Measurements from ENCODE around the gene TEX35. TPM values are rescaled to one million over a fixed set of nuclear protein-coding genes. Genes with fewer than 3 reads are reported as not detected.

Gene TEX35
- total RNA-seq, 5 donors from 2014 or later (not counting 1 experiment from before 2014, with no cell fraction given) = not detected

DNA sequence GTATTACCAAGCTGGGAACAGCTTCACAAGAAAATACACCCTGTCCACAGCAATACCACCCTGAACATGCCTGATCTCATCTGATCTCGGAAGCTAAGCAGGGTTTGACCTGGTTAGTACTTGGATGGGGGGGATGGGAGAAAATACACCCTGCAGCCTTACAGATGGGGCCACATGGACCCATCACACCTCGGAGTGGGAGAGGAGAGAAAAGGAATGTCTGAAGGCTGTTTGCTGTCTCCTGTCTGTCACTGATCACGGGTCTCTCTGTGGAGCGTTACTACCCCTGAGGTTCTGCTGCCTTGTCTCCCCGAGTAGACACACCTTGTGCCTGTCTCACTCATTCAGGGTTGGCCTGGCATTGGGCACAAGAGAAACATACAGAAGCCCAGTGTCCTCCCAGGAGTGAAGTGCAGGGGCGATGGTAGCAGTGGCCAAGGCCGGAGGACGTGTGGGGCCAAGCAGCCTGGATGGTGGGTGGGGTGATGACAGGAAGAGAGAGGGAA, 48.0 kb downstream of the TEX35 start:
- Histone ChIP-seq H3K36me3 (ENCODE audit: control insufficient read depth in 2 of 2, extremely low read depth in 1 of 2, insufficient read depth in 1 of 2, low read length in 1 of 2) (no peaks in the 10 kb centered on the region), H3K9me3 (no peaks in the 10 kb centered on the region), H3K4me3 (ENCODE audit: control insufficient read depth in 1 of 2, extremely low read depth in 1 of 2, low read length in 1 of 2) (no peak overlapping the region), H3K4me1 (ENCODE audit: control insufficient read depth in 1 of 2, extremely low read depth in 1 of 2, insufficient read depth in 2 of 2, low read length in 2 of 2) (no peaks in the 10 kb centered on the region), H3K27me3 (replicated peaks in 1 of 2; ENCODE audit: control insufficient read depth in 2 of 2, extremely low read depth in 1 of 2, insufficient read depth in 2 of 2, low read length in 1 of 2) (peaks cover 0 to under 1% of the 10 kb centered on the region in 2 experiments), H3K27ac (ENCODE audit: low read length) (no peak overlapping the region)
- H3K27me3 Mint-ChIP-seq = peaks cover 0 to 4% of the 10 kb centered on the region in 2 donors
- ChIA-PET POLR2A (no interaction called here), CTCF (no interaction called here)
- ATAC-seq (replicated peaks in 1 of 4) = no peak
- H3K36me3 Mint-ChIP-seq = no peaks in the 10 kb centered on the region
- no peak overlapping the region for H3K27ac Mint-ChIP-seq
- DNase-seq = no peak
- no peaks in the 10 kb centered on the region for H3K4me1 Mint-ChIP-seq
- no peak overlapping the region for H3K4me3 Mint-ChIP-seq
- H3K9me3 Mint-ChIP-seq = no peaks in the 10 kb centered on the region
- WGBS (ENCODE audit: insufficient coverage) = 77% methylated on average over 5 of the region's 8 CpGs

DNA sequence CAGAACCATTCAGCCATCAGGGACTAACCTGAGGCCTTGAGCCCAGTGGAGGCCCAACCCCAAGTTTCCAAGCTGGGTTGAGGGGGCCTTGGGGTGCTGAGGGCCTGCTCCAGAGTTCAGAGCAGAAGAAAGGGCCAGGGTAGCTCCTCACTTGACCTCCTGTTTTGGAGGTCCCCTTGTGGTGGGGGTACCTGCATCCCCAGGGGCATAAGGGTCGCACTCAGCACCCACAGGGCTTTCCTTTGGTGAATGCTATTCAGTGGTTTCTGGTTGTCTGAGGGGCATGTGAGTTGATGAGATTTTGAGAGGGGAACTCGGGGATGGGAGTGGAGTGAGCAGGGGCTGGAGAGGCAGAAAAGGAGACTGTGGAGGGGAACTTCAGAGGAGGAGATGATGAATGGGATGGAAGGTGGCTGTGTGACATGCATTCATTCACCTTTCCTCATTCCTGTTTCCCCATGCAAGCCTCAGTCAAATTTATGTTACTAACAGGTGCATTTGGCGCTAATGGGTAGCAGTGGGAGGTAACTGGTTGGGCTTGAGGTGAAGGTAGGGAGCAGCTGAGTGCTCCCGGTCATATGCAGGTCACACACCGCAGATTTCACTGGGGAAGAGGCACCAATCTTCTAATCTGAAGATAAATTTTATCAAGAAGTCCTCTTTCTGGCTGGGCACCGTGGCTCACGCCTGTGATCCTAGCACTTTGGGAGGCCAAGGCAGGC, 50.4 kb downstream of the TEX35 start:
- Mint-ChIP-seq H3K9me3 (no peaks in the 10 kb centered on the region), H3K27ac (no peak overlapping the region), H3K27me3 (no peaks in the 10 kb centered on the region), H3K4me1 (no peaks in the 10 kb centered on the region), H3K36me3 (no peaks in the 10 kb centered on the region), H3K4me3 (no peak overlapping the region)
- Histone ChIP-seq H3K4me1 (ENCODE audit: control insufficient read depth in 1 of 2, extremely low read depth in 1 of 2, insufficient read depth in 2 of 2, low read length in 2 of 2) (no peaks in the 10 kb centered on the region), H3K36me3 (ENCODE audit: control insufficient read depth in 2 of 2, extremely low read depth in 1 of 2, insufficient read depth in 1 of 2, low read length in 1 of 2) (no peaks in the 10 kb centered on the region), H3K27me3 (replicated peaks in 1 of 2; ENCODE audit: control insufficient read depth in 2 of 2, extremely low read depth in 1 of 2, insufficient read depth in 2 of 2, low read length in 1 of 2) (peaks cover 0 to 2% of the 10 kb centered on the region in 2 experiments), H3K9me3 (no peaks in the 10 kb centered on the region), H3K4me3 (ENCODE audit: control insufficient read depth in 1 of 2, extremely low read depth in 1 of 2, low read length in 1 of 2) (no peak overlapping the region), H3K27ac (ENCODE audit: low read length) (no peak overlapping the region)
- WGBS (ENCODE audit: insufficient coverage) = 88% methylated on average over 4 of the region's 7 CpGs
- ChIA-PET CTCF (no interaction called here), POLR2A (no interaction called here)
- DNase-seq (no peak), ATAC-seq (replicated peaks in 1 of 4) (no peak)

DNA sequence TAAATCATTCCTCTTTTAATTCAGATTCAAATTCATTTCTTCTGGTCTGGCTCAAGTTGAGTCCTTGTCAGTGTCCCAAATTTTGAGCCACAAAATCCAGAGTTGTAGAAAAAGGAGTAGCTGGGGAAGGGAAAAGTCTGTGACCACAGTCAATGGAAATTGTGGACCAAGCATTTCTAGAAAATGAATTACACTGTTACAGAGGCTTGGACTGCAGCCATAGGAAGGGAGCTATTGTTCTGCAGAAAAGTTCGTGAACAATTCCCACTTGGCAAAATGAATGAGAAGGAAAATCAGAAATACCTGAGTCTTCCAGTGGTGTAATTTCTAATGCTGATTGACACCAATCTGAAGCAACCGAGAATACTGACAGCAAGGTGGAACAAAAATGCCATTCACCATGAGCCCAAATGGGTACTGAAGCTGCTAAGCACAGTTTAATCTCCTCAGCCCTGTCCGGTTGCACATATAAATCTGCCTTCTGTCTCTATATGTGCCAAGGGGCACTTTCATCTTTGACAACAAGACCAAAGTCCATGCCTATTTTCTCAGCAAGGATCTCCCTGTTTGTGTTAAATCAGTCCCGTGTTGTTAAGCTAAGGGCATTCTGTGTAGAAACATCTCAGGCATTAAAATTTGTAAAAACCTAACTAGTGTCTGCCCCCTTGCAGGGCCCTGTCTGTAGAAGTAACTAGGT, 51.3 kb downstream of the TEX35 start:
- Mint-ChIP-seq H3K36me3 (no peaks in the 10 kb centered on the region), H3K4me1 (no peaks in the 10 kb centered on the region), H3K9me3 (no peaks in the 10 kb centered on the region), H3K4me3 (no peak overlapping the region), H3K27me3 (no peaks in the 10 kb centered on the region), H3K27ac (no peak overlapping the region)
- ChIA-PET CTCF (interaction anchor here in 1 of 2 donors (0.6 kb wide), 1 partner anchor 840 kb away, joined by 4 read pairs; no protein-coding TSS in a partner anchor), POLR2A (no interaction called here)
- Histone ChIP-seq H3K9me3 (no peaks in the 10 kb centered on the region), H3K4me1 (ENCODE audit: control insufficient read depth in 1 of 2, extremely low read depth in 1 of 2, insufficient read depth in 2 of 2, low read length in 2 of 2) (no peaks in the 10 kb centered on the region), H3K36me3 (ENCODE audit: control insufficient read depth in 2 of 2, extremely low read depth in 1 of 2, insufficient read depth in 1 of 2, low read length in 1 of 2) (no peaks in the 10 kb centered on the region), H3K4me3 (ENCODE audit: control insufficient read depth in 1 of 2, extremely low read depth in 1 of 2, low read length in 1 of 2) (no peak overlapping the region), H3K27me3 (replicated peaks in 1 of 2; ENCODE audit: control insufficient read depth in 2 of 2, extremely low read depth in 1 of 2, insufficient read depth in 2 of 2, low read length in 1 of 2) (peaks cover 0 to 2% of the 10 kb centered on the region in 2 experiments), H3K27ac (ENCODE audit: low read length) (no peak overlapping the region)
- DNase-seq (no peak), ATAC-seq (replicated peaks in 1 of 4) (no peak)
- WGBS (ENCODE audit: insufficient coverage) = 96% methylated on average over 3 of the region's 4 CpGs

DNA sequence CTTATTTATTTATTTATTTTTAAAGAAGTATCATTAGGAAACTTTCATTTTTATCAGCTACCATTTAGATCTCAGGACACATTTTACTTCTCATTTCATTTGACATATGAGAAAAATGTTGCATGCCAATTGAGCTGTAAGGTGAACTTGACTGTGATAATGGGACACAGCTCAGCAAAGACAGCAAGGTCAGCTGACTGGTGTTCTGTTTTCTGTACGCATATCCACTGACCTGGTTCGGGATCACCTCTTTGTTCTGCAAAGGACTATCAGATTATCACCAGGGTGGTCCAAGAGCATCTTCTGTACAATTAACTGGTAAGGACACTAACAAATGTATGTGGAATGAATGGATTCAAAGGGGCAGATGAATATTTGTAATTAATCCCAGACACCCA, 51.9 kb downstream of the TEX35 start:
- Histone ChIP-seq H3K27ac (ENCODE audit: low read length) (no peak overlapping the region), H3K36me3 (ENCODE audit: control insufficient read depth in 2 of 2, extremely low read depth in 1 of 2, insufficient read depth in 1 of 2, low read length in 1 of 2) (no peaks in the 10 kb centered on the region), H3K9me3 (no peaks in the 10 kb centered on the region), H3K4me1 (ENCODE audit: control insufficient read depth in 1 of 2, extremely low read depth in 1 of 2, insufficient read depth in 2 of 2, low read length in 2 of 2) (no peaks in the 10 kb centered on the region), H3K4me3 (ENCODE audit: control insufficient read depth in 1 of 2, extremely low read depth in 1 of 2, low read length in 1 of 2) (no peak overlapping the region), H3K27me3 (replicated peaks in 1 of 2; ENCODE audit: control insufficient read depth in 2 of 2, extremely low read depth in 1 of 2, insufficient read depth in 2 of 2, low read length in 1 of 2) (peaks cover 0 to 2% of the 10 kb centered on the region in 2 experiments)
- Mint-ChIP-seq H3K27me3 (no peaks in the 10 kb centered on the region), H3K4me3 (no peak overlapping the region), H3K9me3 (no peaks in the 10 kb centered on the region), H3K36me3 (no peaks in the 10 kb centered on the region), H3K27ac (no peak overlapping the region), H3K4me1 (no peaks in the 10 kb centered on the region)
- POLR2A ChIA-PET = no interaction called here
- CTCF ChIA-PET = interaction anchor here in 1 of 2 donors (0.6 kb wide), 1 partner anchor 839 kb away, joined by 4 read pairs; no protein-coding TSS in a partner anchor
- 100% methylated on average over 2 of the region's 2 CpGs for WGBS (ENCODE audit: insufficient coverage)
- DNase-seq (no peak), ATAC-seq (replicated peaks in 1 of 4) (no peak)

DNA sequence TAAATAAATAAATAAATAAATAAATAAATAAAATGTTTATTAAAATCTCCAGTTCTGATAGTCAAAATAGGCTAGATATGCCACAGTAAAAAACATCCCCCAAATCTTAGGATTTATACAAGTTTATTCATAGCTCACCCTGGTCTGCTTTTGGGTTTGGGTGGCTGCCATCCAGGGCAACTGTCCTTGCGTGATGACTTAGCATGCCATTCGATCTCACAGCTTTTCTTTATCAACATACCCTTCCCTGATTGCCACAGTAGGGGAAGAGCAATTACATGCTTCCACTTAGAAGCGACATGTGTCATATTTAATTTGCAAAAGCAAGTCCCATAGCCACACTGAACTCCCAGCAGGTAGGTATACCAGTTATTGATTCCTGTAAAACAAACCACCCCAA, 52.7 kb downstream of the TEX35 start:
- CTCF ChIA-PET = no interaction called here
- DNase-seq = no peak

DNA sequence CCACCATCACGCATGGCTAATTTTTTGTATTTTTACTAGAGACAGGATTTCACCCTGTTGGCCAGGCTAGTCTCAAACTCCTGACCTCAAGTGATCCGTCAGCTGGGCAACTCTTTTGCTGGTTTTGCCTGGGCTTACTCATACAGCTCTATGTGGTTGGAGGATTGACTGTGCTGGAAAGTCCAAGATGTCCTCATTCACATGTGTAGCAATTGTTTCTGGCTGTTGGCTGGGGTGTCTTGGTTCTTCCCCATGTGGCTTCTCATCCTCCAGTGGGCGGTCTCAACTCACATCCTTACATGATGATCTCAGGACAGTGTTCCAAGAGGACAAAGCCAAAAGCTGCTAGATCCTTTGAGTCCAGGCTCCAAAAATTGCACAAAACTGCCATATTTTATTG, 53.3 kb downstream of the TEX35 start:
- Histone ChIP-seq H3K27me3 (replicated peaks in 1 of 2; ENCODE audit: control insufficient read depth in 2 of 2, extremely low read depth in 1 of 2, insufficient read depth in 2 of 2, low read length in 1 of 2) (peaks cover 0 to 5% of the 10 kb centered on the region in 2 experiments), H3K27ac (ENCODE audit: low read length) (no peak overlapping the region), H3K9me3 (no peaks in the 10 kb centered on the region), H3K4me1 (ENCODE audit: control insufficient read depth in 1 of 2, extremely low read depth in 1 of 2, insufficient read depth in 2 of 2, low read length in 2 of 2) (no peaks in the 10 kb centered on the region), H3K4me3 (ENCODE audit: control insufficient read depth in 1 of 2, extremely low read depth in 1 of 2, low read length in 1 of 2) (no peak overlapping the region), H3K36me3 (ENCODE audit: control insufficient read depth in 2 of 2, extremely low read depth in 1 of 2, insufficient read depth in 1 of 2, low read length in 1 of 2) (no peaks in the 10 kb centered on the region)
- WGBS (ENCODE audit: insufficient coverage) = 57% methylated on average over 3 of the region's 3 CpGs
- H3K27ac Mint-ChIP-seq = no peak overlapping the region
- DNase-seq = no peak
- ChIA-PET CTCF (no interaction called here), POLR2A (no interaction called here)
- no peaks in the 10 kb centered on the region for H3K9me3 Mint-ChIP-seq
- H3K36me3 Mint-ChIP-seq = no peaks in the 10 kb centered on the region
- no peaks in the 10 kb centered on the region for H3K27me3 Mint-ChIP-seq
- ATAC-seq (replicated peaks in 1 of 4) = no peak
- no peak overlapping the region for H3K4me3 Mint-ChIP-seq
- H3K4me1 Mint-ChIP-seq = no peaks in the 10 kb centered on the region

More for the DNA sequence above, 52.7 kb downstream of the TEX35 start:
- no peaks in the 10 kb centered on the region for H3K9me3 Mint-ChIP-seq
- Histone ChIP-seq H3K4me1 (ENCODE audit: control insufficient read depth in 1 of 2, extremely low read depth in 1 of 2, insufficient read depth in 2 of 2, low read length in 2 of 2) (no peaks in the 10 kb centered on the region), H3K27me3 (replicated peaks in 1 of 2; ENCODE audit: control insufficient read depth in 2 of 2, extremely low read depth in 1 of 2, insufficient read depth in 2 of 2, low read length in 1 of 2) (peaks cover 0 to 5% of the 10 kb centered on the region in 2 experiments), H3K9me3 (no peaks in the 10 kb centered on the region), H3K27ac (ENCODE audit: low read length) (no peak overlapping the region), H3K4me3 (ENCODE audit: control insufficient read depth in 1 of 2, extremely low read depth in 1 of 2, low read length in 1 of 2) (no peak overlapping the region), H3K36me3 (ENCODE audit: control insufficient read depth in 2 of 2, extremely low read depth in 1 of 2, insufficient read depth in 1 of 2, low read length in 1 of 2) (no peaks in the 10 kb centered on the region)
- no peaks in the 10 kb centered on the region for H3K27me3 Mint-ChIP-seq
- no peak overlapping the region for H3K27ac Mint-ChIP-seq
- ATAC-seq (replicated peaks in 1 of 4) = no peak
- H3K4me3 Mint-ChIP-seq = no peak overlapping the region
- POLR2A ChIA-PET = no interaction called here
- no peaks in the 10 kb centered on the region for H3K36me3 Mint-ChIP-seq
- H3K4me1 Mint-ChIP-seq = no peaks in the 10 kb centered on the region
- WGBS (ENCODE audit: insufficient coverage) = 80% methylated on average over 2 of the region's 3 CpGs

All from T-cell (primary cell).